Measurements from ENCODE around the gene ADAM22. TPM values are rescaled to one million over a fixed set of nuclear protein-coding genes. Genes with fewer than 3 reads are reported as not detected.
"Not testable (repeated sequence)": the region's sequence is repeated elsewhere in the genome, so short reads cannot be mapped to it uniquely, and the experiment has no call there.

ADAM22 gene
- total RNA-seq, 1 experiment from 2014 or later, result 14.0 TPM

DNA sequence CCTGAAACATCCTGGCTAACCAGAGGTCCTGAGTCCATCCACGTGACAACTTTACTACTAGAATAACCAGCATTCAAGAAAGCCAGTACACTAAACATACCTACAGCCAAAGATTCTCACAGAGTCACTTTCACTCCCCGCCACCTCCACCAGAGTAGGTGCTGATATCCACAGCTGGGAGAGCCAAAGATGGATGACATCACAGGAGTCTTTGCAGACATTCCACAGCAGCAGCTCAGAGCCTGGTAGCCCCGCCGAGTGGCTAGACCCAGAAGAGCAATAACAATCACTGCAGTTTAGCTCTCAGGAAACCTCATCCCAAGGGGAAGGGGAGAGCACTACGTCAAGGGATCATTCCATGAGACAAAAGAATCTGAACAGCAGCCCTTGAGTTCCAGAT, 13.5 kb upstream of the ADAM22 start:
- no peaks in the 10 kb centered on the region for H3K79me2 ChIP-seq (ENCODE audit: low read depth)
- ChIA-PET CTCF (no interaction called here), POLR2A (ENCODE audit: unreplicated experiment) (no interaction called here)
- H3F3A ChIP-seq (ENCODE audit: insufficient read depth, low read depth), result no peaks in the 10 kb centered on the region
- no peak overlapping the region for H3K27ac ChIP-seq
- intact Hi-C loops (cut with micrococcal nuclease; ENCODE audit: unreplicated experiment), result no loop called here
- H3K4me3 ChIP-seq, result no peak overlapping the region
- H3K27me3 ChIP-seq (ENCODE audit: insufficient read depth, low read depth), result no peaks in the 10 kb centered on the region
- no peak for DNase-seq
- H3K9me3 ChIP-seq (ENCODE audit: insufficient read depth, low read depth), result no peaks in the 10 kb centered on the region
- H3K9me2 ChIP-seq (ENCODE audit: insufficient read depth), result no peaks in the 10 kb centered on the region
- H3K36me3 ChIP-seq (ENCODE audit: low read depth), result no peaks in the 10 kb centered on the region
- BruUV-seq (replicated peaks), result no TSS peak
- TF ChIP-seq EZH2 (IDR thresholded peaks at IDR 0.05; ENCODE audit: low read depth), result no peak
- TF ChIP-seq, protein P1, sequence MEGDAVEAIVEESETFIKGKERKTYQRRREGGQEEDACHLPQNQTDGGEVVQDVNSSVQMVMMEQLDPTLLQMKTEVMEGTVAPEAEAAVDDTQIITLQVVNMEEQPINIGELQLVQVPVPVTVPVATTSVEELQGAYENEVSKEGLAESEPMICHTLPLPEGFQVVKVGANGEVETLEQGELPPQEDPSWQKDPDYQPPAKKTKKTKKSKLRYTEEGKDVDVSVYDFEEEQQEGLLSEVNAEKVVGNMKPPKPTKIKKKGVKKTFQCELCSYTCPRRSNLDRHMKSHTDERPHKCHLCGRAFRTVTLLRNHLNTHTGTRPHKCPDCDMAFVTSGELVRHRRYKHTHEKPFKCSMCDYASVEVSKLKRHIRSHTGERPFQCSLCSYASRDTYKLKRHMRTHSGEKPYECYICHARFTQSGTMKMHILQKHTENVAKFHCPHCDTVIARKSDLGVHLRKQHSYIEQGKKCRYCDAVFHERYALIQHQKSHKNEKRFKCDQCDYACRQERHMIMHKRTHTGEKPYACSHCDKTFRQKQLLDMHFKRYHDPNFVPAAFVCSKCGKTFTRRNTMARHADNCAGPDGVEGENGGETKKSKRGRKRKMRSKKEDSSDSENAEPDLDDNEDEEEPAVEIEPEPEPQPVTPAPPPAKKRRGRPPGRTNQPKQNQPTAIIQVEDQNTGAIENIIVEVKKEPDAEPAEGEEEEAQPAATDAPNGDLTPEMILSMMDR (conservative IDR thresholded peaks at IDR 0.05), result no peak
- no peak overlapping the region for H3K4me2 ChIP-seq
- H4K20me1 ChIP-seq (ENCODE audit: insufficient read depth), result no peaks in the 10 kb centered on the region
- no peak overlapping the region for H2AFZ ChIP-seq
- no peaks in the 10 kb centered on the region for H3K4me1 ChIP-seq (replicated peaks; ENCODE audit: insufficient read depth)

DNA sequence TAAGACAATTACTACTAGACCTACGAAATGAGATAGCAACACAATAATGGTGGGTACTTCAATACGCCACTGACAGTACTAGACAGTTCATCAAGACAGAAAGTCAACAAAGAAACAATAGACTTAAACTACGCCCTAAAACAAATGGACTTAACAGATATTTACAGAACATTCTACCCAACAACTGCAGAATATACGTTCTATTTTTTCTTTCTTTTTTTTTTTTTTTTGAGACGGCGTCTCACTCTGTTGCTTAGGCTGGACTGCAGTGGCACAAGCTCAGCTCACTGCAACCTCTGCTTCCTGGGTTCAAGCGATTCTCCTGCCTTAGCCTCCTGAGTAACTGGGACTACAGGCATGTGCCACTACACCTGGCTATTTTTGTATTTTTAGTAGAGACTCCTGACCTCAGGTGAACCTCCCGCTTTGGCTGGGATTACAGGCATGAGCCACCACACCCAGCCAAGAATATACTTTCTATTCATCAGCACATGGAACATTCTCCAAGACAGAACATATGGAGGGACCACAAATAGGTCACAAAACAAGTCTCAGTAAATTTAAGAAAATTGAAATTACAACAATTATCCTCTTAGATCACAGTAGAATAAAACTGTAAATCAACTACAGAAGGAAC, 11.2 kb upstream of the ADAM22 start:
- CTCF ChIA-PET; H3K9me2 ChIP-seq (ENCODE audit: insufficient read depth); POLR2A ChIA-PET (ENCODE audit: unreplicated experiment); H3K4me2 ChIP-seq; H3K36me3 ChIP-seq (ENCODE audit: low read depth); H2AFZ ChIP-seq; H4K20me1 ChIP-seq (ENCODE audit: insufficient read depth); H3K4me1 ChIP-seq (replicated peaks; ENCODE audit: insufficient read depth); H3K9me3 ChIP-seq (ENCODE audit: insufficient read depth, low read depth); intact Hi-C loops (cut with micrococcal nuclease; ENCODE audit: unreplicated experiment); H3K79me2 ChIP-seq (ENCODE audit: low read depth); H3F3A ChIP-seq (ENCODE audit: insufficient read depth, low read depth); H3K27me3 ChIP-seq (ENCODE audit: insufficient read depth, low read depth); H3K27ac ChIP-seq; DNase-seq; H3K4me3 ChIP-seq; BruUV-seq (replicated peaks): not testable (repeated sequence)

DNA sequence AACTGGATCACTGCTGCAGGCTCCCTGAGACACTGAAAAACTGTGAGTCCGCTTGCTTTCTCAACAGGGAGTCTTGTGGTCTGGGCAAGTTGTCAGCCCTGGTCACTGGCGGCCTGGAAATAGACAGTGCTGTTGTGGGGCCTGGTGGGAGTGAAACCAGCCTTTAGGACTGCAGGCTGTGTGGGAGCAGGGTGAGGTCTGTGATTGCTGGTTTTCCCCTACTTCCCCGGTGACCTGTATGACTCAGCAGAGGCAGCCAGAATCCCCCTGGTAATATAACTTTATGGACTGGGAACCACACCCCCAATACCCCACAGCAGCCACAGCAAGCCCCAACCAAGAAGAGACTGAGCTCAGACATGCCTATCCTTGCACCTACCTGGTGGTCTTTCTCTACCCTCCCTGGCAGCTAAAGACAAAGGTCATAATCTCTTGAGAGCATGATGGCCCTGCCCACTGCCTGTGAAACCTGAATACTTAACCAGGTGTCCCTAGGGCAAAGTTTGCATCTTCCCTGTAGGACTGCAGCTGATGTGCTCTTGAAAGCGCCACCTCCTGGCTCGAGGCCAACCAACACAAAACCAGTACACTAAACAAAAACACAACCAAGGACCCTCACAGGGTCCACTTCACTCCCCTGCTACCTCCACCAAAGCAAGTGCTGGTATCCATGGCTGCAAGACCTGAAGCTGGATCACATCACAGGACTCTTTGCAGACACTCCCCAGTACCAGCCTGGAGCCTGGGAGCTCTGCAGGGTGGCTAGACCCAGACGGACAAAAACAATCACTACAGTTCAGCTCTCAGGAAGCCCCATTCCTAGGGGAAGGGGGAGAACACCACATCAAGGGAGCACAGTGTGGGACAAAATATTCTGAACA, 7.2 kb upstream of the ADAM22 start:
- CTCF ChIA-PET, result interaction anchor here (0.6 kb wide), 2 partner anchors 288 to 537 kb away, joined by 4 to 5 read pairs; no protein-coding TSS in a partner anchor
- Histone ChIP-seq H3K4me3 (no peak overlapping the region), H3F3A (ENCODE audit: insufficient read depth, low read depth) (no peaks in the 10 kb centered on the region), H3K9me3 (ENCODE audit: insufficient read depth, low read depth) (no peaks in the 10 kb centered on the region), H3K9me2 (ENCODE audit: insufficient read depth) (no peaks in the 10 kb centered on the region; the same call in 1 of the 2 replicates), H3K4me1 (replicated peaks; ENCODE audit: insufficient read depth) (no peaks in the 10 kb centered on the region; the same call in 1 of the 2 replicates), H2AFZ (peak overlapping the region; percentile 72), H3K36me3 (ENCODE audit: low read depth) (no peaks in the 10 kb centered on the region), H4K20me1 (ENCODE audit: insufficient read depth) (no peaks in the 10 kb centered on the region), H3K79me2 (ENCODE audit: low read depth) (no peaks in the 10 kb centered on the region), H3K4me2 (peak overlapping the region; percentile 27), H3K27me3 (ENCODE audit: insufficient read depth, low read depth) (no peaks in the 10 kb centered on the region), H3K27ac (peak overlapping the region; percentile 33; the same call in 1 of the 2 replicates)
- POLR2A ChIA-PET (ENCODE audit: unreplicated experiment), result no interaction called here
- DNase-seq, result peak in 1 of 2 experiments; percentile 17
- intact Hi-C loops (cut with micrococcal nuclease; ENCODE audit: unreplicated experiment), result no loop called here
- no peak for TF ChIP-seq EZH2 (IDR thresholded peaks at IDR 0.05; ENCODE audit: low read depth)
- TF ChIP-seq, protein P1 (conservative IDR thresholded peaks at IDR 0.05), result no peak
- no TSS peak for BruUV-seq (replicated peaks)
